ENCODE results near the gene ANKRD11.
"Not testable (repeated sequence)": the region's sequence is repeated elsewhere in the genome, so short reads cannot be mapped to it uniquely, and the experiment has no call there.

ANKRD11 gene

GRCh38 chr16:89362540-89363223 is 127.7 kb downstream of the ANKRD11 start:
- DNase-seq: not testable (repeated sequence)

- DNase-seq: no peak
These were observed 128.4 kb downstream of the ANKRD11 start for GRCh38 chr16:89361751-89362539.

- DNase-seq: peak; percentile 94 to 95
These were observed 129.5 kb downstream of the ANKRD11 start for GRCh38 chr16:89360760-89361435.

- DNase-seq: no peak
These were observed 130.9 kb downstream of the ANKRD11 start for GRCh38 chr16:89359264-89360147.

GRCh38 chr16:89358030-89359005 is 132.0 kb downstream of the ANKRD11 start:
- DNase-seq: peak; percentile 18 to 31

GRCh38 chr16:89357055-89357816 is 133.1 kb downstream of the ANKRD11 start:
- DNase-seq: no peak

- DNase-seq: no peak
These were observed 134.7 kb downstream of the ANKRD11 start for GRCh38 chr16:89355686-89356085.

- no peak for DNase-seq
These were observed 135.4 kb downstream of the ANKRD11 start for GRCh38 chr16:89355007-89355406.

GRCh38 chr16:89354325-89354724 is 136.0 kb downstream of the ANKRD11 start:
- no peak for DNase-seq

- no peak for DNase-seq
These were observed 138.2 kb downstream of the ANKRD11 start for GRCh38 chr16:89352091-89352681.

GRCh38 chr16:89351645-89352044 is 138.7 kb downstream of the ANKRD11 start:
- no peak for DNase-seq

- no peak for DNase-seq
These were observed 139.5 kb downstream of the ANKRD11 start for GRCh38 chr16:89350701-89351380.

- DNase-seq: no peak
These were observed 140.3 kb downstream of the ANKRD11 start for GRCh38 chr16:89349947-89350633.

GRCh38 chr16:89347807-89348206 is 142.6 kb downstream of the ANKRD11 start:
- no peak for DNase-seq

- no peak for DNase-seq
These were observed 143.5 kb downstream of the ANKRD11 start for GRCh38 chr16:89346869-89347268.

GRCh38 chr16:89345642-89346150 is 144.7 kb downstream of the ANKRD11 start:
- DNase-seq: no peak

GRCh38 chr16:89344846-89345611 is 145.3 kb downstream of the ANKRD11 start:
- DNase-seq: no peak

- no peak for DNase-seq
These were observed 145.9 kb downstream of the ANKRD11 start for GRCh38 chr16:89344458-89344834.

Data from Kasumi-1 (cell line).